Ovary (tissue), 9 donors: ENCODE data around the gene NTRK2. TPM values are rescaled to one million over a fixed set of nuclear protein-coding genes. Genes with fewer than 3 reads are reported as not detected.

Experiments used
- DNase-seq, 5 donors: peaks; one replicate each; pipeline ENCODE4 v3.0.0-alpha.2; 2019 to 2020
- H3K27ac ChIP-seq, 2 donors: fragments of 200-600 bp; one replicate each; pipeline versions ENCODE4 v1.5.1 to v1.8.0; 2019 to 2022
- H3K27me3 ChIP-seq: fragments of 200-600 bp; one replicate; pipeline ENCODE4 v1.8.0; 2022
- H3K36me3 ChIP-seq: fragments of 200-600 bp; sonication (generic); one replicate; pipeline ENCODE4 v1.5.1; 2019
- H3K4me1 ChIP-seq: one replicate; pipeline ENCODE4 v1.8.1; 2013; ENCODE audit warnings: mild to moderate bottlenecking, moderate library complexity; ENCODE audit not compliant: insufficient read depth
- H3K4me3 ChIP-seq: fragments of 200-600 bp; sonication (generic); one replicate; pipeline ENCODE4 v1.5.1; 2017
- H3K9me3 ChIP-seq, 2 donors: fragments of 200-600 bp in 1 of 2; sonication (generic) in 1 of 2; one replicate each; pipeline versions ENCODE4 v1.5.1 to v1.8.1; 2013 to 2019; ENCODE audit warnings: mild to moderate bottlenecking in 1 of 2, moderate library complexity in 1 of 2
- EP300 ChIP-seq: sonication (generic); formaldehyde crosslinking; IDR thresholded peaks from one replicate; pipeline ENCODE4 v1.6.1; 2017; ENCODE audit warnings: antibody characterized with exemption
- POLR2A ChIP-seq: fragments of 450-650 bp; IDR thresholded peaks from one replicate; pipeline ENCODE4 v1.6.1; 2017; ENCODE audit warnings: antibody characterized with exemption, mild to moderate bottlenecking, moderate library complexity
- WGBS, 3 donors: extraction: QIAGEN DNeasy Blood & Tissue Kit in 1 of 3; methylation state at CpG; one replicate each; pipeline versions ENCODE4 v1.1.5 to v1.1.7; 2013 to 2017; 5-methylcytosine and 5-hydroxymethylcytosine counted together
- intact Hi-C, 4 donors: fragments of 100-400 bp; cut with DNase I; formaldehyde crosslinking; loops; one replicate each; pipeline versions ENCODE4 v1.11.0 to v1.15.1; 2022 to 2023
- polyA plus RNA-seq, 2 donors: library from polyadenylated mRNA; stranded (reverse); fragments of 200-250 nt in 1 of 2; fragments of 350-450 nt in 1 of 2; fragmentation: Illumina TruSeq in 1 of 2; extraction: RNeasy Lipid Tissue Mini Kit (QIAGEN cat#74804) in 1 of 2; gene quantifications; one replicate each; pipeline ENCODE4 v1.2.3, GENCODE V29; 2013 to 2014
- total RNA-seq, 7 donors: library from RNA; depleted of rRNA in 2 of 7; stranded (reverse); fragments of >200 nt in 2 of 7; fragmentation: NEBNext Ultra II Directional in 3 of 7; extraction: Animal tissue kit (Norgen Biotek cat#: 25700) in 3 of 7; gene quantifications; one replicate each; pipeline versions ENCODE4 v1.1.0 to v1.2.4, GENCODE V29; 2016 to 2023
- TF ChIP-seq, protein P1 (sequence below), 3 donors: fragments of 450-650 bp in 2 of 3; fragments of 200-600 bp in 1 of 3; IDR thresholded peaks; one replicate each; pipeline versions ENCODE4 v1.5.1 to v1.8.0; 2016 to 2022; ENCODE audit warnings: antibody characterized with exemption in 3 of 3, mild to moderate bottlenecking in 1 of 3
- donor health status: DM: no; HTN: no; CAD: no; lungs with moderate emphysema.
- donor health status: DM: no; HTN: no; CAD: no.
- donor health status: Bipolar disorder and iron deficiency.
- donor health status: DM: yes; HTN: yes; CAD: no.
- donor health status: DM: no; HTN: no; CAD: no.
- donor health status: DM: yes; HTN: yes; CAD: no.

The NTRK2 gene
- total and polyA plus RNA-seq, 9 donors, result 6.4 to 31.1 (median 10.8) TPM

DNA sequence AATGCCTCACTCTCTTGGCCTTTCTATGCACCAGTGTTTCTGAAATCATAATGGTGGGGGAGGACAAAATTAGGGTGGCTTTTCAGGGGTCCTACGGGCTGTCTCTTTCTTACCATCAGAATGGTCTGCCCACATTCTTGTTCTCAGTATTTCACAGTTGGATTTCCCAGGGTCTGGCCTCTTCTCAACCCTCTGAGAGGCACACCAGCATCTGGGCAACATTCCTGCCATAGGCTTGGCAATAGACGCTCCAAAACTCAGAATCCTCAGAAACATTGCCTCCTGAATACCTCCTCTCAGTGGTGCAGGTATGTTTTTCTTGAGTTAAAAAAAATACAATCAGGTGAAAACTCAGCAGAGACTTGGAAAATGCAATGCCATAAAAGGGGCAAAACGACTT is 358.3 kb downstream of the NTRK2 start:
- TF ChIP-seq, protein P1, sequence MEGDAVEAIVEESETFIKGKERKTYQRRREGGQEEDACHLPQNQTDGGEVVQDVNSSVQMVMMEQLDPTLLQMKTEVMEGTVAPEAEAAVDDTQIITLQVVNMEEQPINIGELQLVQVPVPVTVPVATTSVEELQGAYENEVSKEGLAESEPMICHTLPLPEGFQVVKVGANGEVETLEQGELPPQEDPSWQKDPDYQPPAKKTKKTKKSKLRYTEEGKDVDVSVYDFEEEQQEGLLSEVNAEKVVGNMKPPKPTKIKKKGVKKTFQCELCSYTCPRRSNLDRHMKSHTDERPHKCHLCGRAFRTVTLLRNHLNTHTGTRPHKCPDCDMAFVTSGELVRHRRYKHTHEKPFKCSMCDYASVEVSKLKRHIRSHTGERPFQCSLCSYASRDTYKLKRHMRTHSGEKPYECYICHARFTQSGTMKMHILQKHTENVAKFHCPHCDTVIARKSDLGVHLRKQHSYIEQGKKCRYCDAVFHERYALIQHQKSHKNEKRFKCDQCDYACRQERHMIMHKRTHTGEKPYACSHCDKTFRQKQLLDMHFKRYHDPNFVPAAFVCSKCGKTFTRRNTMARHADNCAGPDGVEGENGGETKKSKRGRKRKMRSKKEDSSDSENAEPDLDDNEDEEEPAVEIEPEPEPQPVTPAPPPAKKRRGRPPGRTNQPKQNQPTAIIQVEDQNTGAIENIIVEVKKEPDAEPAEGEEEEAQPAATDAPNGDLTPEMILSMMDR (IDR thresholded peaks at IDR 0.05), result no peak
- no peak for TF ChIP-seq EP300
- TF ChIP-seq POLR2A, result no peak
- Histone ChIP-seq H3K27me3 (no peaks in the 10 kb centered on the region), H3K36me3 (no peaks in the 10 kb centered on the region), H3K4me1 (no peaks in the 10 kb centered on the region), H3K9me3 (no peaks in the 10 kb centered on the region), H3K27ac (no peak overlapping the region), H3K4me3 (no peak overlapping the region)
- 85 to 89% (median 89%) methylated on average over 3 of the region's 3 CpGs for WGBS, 3 donors
- no peak for DNase-seq
- intact Hi-C loops, result no loop called here

DNA sequence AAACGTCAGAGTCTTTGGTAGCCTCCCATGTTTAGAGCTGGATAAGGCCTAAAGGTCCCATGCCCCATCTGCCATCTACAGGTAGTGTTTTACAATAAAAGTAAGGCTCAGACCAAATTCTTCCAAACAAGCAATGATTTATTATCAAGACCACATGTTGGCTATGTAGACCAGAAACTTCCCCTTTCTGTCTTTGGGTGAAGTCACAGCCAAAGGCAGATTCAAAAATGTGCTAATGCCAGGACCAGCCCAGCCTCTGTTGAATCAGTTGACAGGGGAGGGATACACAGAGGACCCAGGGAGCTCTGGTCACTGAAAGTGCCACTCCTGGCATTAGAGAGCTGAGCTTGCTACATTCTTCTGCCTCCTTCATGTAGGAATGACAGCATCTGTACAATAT is 360.8 kb downstream of the NTRK2 start:
- Histone ChIP-seq H3K27me3 (no peaks in the 10 kb centered on the region), H3K4me1 (no peaks in the 10 kb centered on the region), H3K4me3 (no peak overlapping the region), H3K27ac (no peak overlapping the region), H3K9me3 (no peaks in the 10 kb centered on the region), H3K36me3 (no peaks in the 10 kb centered on the region)
- TF ChIP-seq, protein P1 (IDR thresholded peaks at IDR 0.05), result no peak
- TF ChIP-seq POLR2A, result no peak
- intact Hi-C loops, result no loop called here
- DNase-seq, result no peak
- 40 to 55% (median 42%) methylated on average over 1 of the region's 1 CpG for WGBS, 3 donors

DNA sequence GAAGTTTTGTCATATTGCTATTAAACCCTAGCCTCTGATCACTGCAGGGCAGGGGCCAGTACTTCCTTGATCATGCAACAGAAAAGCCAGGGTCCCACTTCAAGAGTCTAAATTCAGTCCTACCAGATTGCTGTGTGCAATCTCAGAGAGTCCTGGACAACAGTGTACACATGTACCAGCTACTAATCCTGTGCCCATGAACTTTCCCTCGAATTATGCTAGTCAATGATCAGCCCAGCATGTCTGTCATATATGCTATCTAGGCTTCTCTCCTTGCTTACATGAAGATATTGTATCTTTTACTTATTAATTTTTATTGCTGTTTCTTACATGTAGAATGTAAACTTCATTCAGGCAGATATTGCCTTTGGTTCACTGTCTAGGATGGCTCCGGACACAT is 367.0 kb downstream of the NTRK2 start:
- Histone ChIP-seq H3K27ac (no peak overlapping the region), H3K27me3 (no peaks in the 10 kb centered on the region), H3K9me3 (no peaks in the 10 kb centered on the region), H3K4me3 (no peak overlapping the region), H3K36me3 (no peaks in the 10 kb centered on the region), H3K4me1 (no peaks in the 10 kb centered on the region)
- 49 to 89% (median 50%) methylated on average over 2 of the region's 2 CpGs for WGBS, 3 donors
- TF ChIP-seq POLR2A (no peak), EP300 (no peak)
- TF ChIP-seq, protein P1 (IDR thresholded peaks at IDR 0.05), result no peak
- intact Hi-C loops, result no loop called here
- DNase-seq, result no peak

DNA sequence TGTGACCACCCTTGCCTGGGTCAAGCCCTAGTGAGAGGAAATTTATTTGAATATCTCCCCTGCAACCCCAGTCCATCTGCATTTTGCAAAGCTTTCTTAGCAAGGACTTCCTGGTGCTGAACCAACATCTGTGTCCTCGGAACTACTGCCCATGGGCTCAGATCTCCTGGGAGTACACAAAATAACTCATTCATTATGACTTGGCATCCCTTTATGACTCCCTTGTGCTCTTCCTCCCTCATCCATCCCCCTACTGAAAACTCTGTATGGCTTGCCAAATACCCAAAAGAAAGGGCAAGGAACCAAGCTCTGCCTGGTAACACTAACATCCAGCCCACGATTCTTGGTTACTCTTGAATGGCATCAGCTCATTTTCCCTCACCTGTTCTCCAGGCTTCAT is 368.5 kb downstream of the NTRK2 start:
- no peak for DNase-seq
- H3K9me3 ChIP-seq, result no peaks in the 10 kb centered on the region
- H3K27me3 ChIP-seq, result no peaks in the 10 kb centered on the region
- 70 to 74% (median 73%) methylated on average over 2 of the region's 2 CpGs for WGBS, 3 donors
- H3K4me1 ChIP-seq, result no peaks in the 10 kb centered on the region
- no peaks in the 10 kb centered on the region for H3K36me3 ChIP-seq
- intact Hi-C loops, result no loop called here
- TF ChIP-seq POLR2A (no peak), EP300 (no peak)
- TF ChIP-seq, protein P1 (IDR thresholded peaks at IDR 0.05), result no peak
- H3K27ac ChIP-seq, result no peak overlapping the region
- H3K4me3 ChIP-seq, result no peak overlapping the region
